ENCODE results near the gene UTS2R. TPM values are rescaled to one million over a fixed set of nuclear protein-coding genes. Genes with fewer than 3 reads are reported as not detected.

Gene UTS2R
- total RNA-seq, 1 donor from 2014 or later, result 0.22 TPM

DNA sequence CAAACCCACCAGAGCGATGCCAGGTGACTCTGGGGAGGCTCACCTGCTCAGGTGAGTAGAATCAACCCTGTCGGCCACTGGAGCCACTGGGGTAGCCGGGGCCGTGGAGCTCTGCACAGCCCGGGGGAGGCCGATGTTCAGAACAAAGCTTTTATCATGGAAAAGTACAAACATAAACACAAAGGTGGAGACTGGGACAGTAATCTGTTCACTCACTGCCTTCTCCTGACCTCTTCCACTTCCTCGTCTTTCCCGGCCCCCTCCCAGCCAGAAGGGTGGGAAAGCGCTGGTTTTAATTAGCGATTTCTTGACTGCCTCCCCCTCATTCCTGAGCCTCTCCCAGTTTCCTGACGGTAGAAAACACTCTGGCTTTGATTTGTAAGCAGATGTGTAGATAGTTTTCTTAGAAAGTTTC is 22.3 kb upstream of the UTS2R start:
- Mint-ChIP-seq H3K4me1 (ENCODE audit: low read depth) (peaks cover 24% of the 10 kb centered on the region), H3K27me3 (no peaks in the 10 kb centered on the region), H3K36me3 (ENCODE audit: insufficient read depth) (no peaks in the 10 kb centered on the region), H3K4me3 (ENCODE audit: low read depth) (no peak overlapping the region), H3K27ac (no peak overlapping the region), H3K9me3 (ENCODE audit: low read depth) (no peaks in the 10 kb centered on the region)
- TF ChIP-seq, protein P1, sequence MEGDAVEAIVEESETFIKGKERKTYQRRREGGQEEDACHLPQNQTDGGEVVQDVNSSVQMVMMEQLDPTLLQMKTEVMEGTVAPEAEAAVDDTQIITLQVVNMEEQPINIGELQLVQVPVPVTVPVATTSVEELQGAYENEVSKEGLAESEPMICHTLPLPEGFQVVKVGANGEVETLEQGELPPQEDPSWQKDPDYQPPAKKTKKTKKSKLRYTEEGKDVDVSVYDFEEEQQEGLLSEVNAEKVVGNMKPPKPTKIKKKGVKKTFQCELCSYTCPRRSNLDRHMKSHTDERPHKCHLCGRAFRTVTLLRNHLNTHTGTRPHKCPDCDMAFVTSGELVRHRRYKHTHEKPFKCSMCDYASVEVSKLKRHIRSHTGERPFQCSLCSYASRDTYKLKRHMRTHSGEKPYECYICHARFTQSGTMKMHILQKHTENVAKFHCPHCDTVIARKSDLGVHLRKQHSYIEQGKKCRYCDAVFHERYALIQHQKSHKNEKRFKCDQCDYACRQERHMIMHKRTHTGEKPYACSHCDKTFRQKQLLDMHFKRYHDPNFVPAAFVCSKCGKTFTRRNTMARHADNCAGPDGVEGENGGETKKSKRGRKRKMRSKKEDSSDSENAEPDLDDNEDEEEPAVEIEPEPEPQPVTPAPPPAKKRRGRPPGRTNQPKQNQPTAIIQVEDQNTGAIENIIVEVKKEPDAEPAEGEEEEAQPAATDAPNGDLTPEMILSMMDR (IDR thresholded peaks at IDR 0.05; ENCODE audit: unreplicated experiment), result no peak
- no peak for DNase-seq (ENCODE audit: low spot score, unreplicated experiment)

DNA sequence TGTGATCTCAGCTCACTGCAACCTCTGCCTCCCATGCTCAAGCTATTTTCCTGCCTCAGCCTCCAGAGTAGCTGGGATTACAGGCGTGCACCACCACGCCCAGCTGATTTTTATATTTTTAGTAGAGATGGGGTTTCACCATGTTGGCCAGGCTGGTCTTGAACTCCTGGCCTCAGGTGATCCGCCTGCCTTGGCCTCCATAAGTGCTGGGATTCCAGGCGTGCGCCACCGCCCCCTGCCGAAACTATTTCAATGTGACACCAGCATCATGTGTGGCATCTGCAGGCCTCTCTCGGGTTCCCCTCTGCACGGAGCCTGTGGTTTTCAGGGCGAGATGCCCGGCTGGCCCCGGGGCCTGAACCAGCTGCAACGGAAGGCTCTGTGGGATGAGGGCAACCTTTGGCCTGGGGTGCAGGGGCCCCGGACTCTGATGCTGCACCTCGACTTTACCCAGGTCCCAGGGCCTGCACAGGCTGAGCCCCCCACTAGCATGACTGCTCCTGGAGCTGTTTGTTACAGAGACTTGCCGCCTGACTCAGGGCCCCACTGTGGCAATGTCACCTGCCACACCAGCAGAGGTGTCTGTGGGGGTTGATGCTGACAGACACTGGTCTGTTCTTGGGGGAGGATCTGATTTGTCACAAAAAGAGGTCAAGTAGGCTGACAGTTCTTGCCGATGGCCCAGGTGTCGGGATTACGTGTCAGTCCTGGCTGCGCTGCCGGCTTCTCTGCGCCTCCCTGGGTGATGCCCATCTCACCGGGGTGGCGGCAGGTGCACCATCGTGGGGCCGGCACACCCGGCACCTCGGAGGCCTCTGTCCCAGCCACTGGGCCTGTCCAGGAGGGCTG is 21.2 kb upstream of the UTS2R start:
- no peaks in the 10 kb centered on the region for H3K36me3 Mint-ChIP-seq (ENCODE audit: insufficient read depth)
- DNase-seq (ENCODE audit: low spot score, unreplicated experiment), result no peak
- H3K9me3 Mint-ChIP-seq (ENCODE audit: low read depth), result no peaks in the 10 kb centered on the region
- H3K4me3 Mint-ChIP-seq (ENCODE audit: low read depth), result no peak overlapping the region
- TF ChIP-seq, protein P1 (IDR thresholded peaks at IDR 0.05; ENCODE audit: unreplicated experiment), result no peak
- peaks cover 21% of the 10 kb centered on the region for H3K4me1 Mint-ChIP-seq (ENCODE audit: low read depth)
- H3K27me3 Mint-ChIP-seq, result peaks cover 4% of the 10 kb centered on the region
- H3K27ac Mint-ChIP-seq, result no peak overlapping the region

DNA sequence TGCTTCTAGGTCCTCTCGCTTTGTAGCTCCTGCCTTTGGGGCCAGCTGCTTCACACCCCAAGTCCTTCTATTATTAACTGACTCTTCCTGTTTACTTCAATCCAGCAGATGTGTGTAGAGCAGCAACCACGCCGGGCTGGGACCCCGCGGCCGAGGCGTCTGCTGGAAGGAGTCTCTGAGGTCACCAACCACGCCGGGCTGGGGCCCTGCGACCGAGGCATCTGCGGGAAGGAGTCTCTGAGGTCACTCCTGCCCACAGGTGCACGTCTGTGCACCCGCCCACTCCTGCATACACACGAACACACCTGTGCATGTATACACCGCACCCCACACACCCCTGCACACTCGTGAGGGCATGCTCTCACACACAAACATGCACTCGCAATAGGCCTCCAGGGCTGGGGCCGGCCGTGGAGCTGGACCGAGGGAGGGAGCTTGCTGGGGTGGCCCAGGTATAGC is 20.3 kb upstream of the UTS2R start:
- H3K4me3 Mint-ChIP-seq (ENCODE audit: low read depth), result no peak overlapping the region
- H3K4me1 Mint-ChIP-seq (ENCODE audit: low read depth), result peaks cover 22% of the 10 kb centered on the region
- peaks cover 6% of the 10 kb centered on the region for H3K27me3 Mint-ChIP-seq
- no peak for DNase-seq (ENCODE audit: low spot score, unreplicated experiment)
- TF ChIP-seq, protein P1 (IDR thresholded peaks at IDR 0.05; ENCODE audit: unreplicated experiment), result no peak
- no peaks in the 10 kb centered on the region for H3K36me3 Mint-ChIP-seq (ENCODE audit: insufficient read depth)
- no peaks in the 10 kb centered on the region for H3K9me3 Mint-ChIP-seq (ENCODE audit: low read depth)
- no peak overlapping the region for H3K27ac Mint-ChIP-seq

DNA sequence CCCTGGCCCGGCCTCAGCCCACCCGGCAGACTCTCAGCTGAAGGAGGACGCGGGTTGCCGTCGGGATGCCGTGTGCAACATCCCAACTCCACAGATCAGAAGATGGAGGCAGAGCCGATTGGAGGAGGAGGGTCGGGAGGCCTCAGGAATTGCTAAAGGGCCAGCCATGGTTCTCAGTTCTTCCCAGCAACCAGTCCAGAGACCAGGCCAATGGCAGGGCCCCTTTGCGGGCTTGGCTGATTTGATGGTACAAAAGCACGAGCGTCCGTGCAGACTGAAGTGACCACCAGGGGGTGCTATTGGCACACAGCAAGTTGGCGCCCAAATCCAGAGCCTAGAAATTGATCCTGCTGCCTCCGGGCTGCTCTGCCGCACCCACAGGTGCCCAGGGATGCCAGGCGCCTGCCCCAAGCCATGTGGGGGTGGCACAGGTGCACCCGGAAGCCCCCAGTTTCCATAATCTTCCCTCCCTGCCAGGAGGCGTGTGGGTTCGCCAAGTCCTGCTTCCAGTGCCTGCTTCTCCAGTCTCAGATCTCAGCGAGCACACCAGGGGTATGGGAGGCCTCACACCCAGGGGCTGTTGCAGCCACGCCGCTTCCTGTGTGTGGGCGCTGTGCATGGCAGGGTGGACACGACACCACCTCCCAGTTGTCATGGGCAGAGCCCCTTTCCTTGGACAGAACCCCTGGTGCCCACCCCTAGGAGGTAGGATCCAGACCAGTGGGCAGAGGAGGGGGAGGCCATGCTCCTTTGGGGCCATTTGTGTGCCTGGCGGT is 19.7 kb upstream of the UTS2R start:
- Mint-ChIP-seq H3K36me3 (ENCODE audit: insufficient read depth) (no peaks in the 10 kb centered on the region), H3K4me3 (ENCODE audit: low read depth) (no peak overlapping the region), H3K27ac (no peak overlapping the region), H3K4me1 (ENCODE audit: low read depth) (peaks cover 18% of the 10 kb centered on the region), H3K27me3 (peaks cover 6% of the 10 kb centered on the region), H3K9me3 (ENCODE audit: low read depth) (no peaks in the 10 kb centered on the region)
- DNase-seq (ENCODE audit: low spot score, unreplicated experiment), result peak; percentile 86
- TF ChIP-seq, protein P1 (IDR thresholded peaks at IDR 0.05; ENCODE audit: unreplicated experiment), result peak; percentile 99

DNA sequence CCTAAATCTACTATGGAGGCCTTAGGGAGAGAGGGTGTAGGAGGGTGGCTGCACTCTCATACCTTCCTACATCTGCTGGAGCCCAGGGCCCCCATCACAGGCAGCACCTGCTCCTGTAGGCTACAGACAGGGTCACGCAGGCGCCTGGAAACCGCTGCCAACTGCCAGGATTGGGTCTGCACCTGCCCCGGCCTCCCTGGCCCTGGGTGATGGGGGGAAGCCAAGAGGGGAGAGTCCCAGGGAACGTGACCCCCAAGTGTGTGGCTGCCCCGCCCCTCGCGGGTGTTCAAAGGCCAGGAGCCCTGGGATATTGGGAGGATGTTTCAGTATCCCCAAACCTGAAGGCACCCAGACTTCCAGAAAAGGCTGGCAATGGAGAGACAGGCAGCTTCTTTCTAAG is 18.1 kb upstream of the UTS2R start:
- TF ChIP-seq, protein P1 (IDR thresholded peaks at IDR 0.05; ENCODE audit: unreplicated experiment), result no peak
- Mint-ChIP-seq H3K36me3 (ENCODE audit: insufficient read depth) (no peaks in the 10 kb centered on the region), H3K4me1 (ENCODE audit: low read depth) (peaks cover 16% of the 10 kb centered on the region), H3K4me3 (ENCODE audit: low read depth) (no peak overlapping the region), H3K27me3 (peaks cover 9% of the 10 kb centered on the region), H3K27ac (no peak overlapping the region), H3K9me3 (ENCODE audit: low read depth) (no peaks in the 10 kb centered on the region)
- no peak for DNase-seq (ENCODE audit: low spot score, unreplicated experiment)

Measured in progenitor cell of endocrine pancreas (in vitro differentiated cells).